ENCODE results near the gene RBBP5.

The RBBP5 gene

GRCh38 chr1:205127646-205128045 is 5.9 kb upstream of the RBBP5 start:
- no peak overlapping the region for H3K9ac ChIP-seq (ENCODE audit: low read length)
- no peaks in the 10 kb centered on the region for H3K36me3 ChIP-seq (ENCODE audit: control insufficient read depth, low read depth, low read length)
- no peaks in the 10 kb centered on the region for H3K27me3 ChIP-seq (ENCODE audit: control insufficient read depth, insufficient read depth, low read length)
- no peak overlapping the region for H3K4me3 ChIP-seq (ENCODE audit: low read length)
- no peak overlapping the region for H3K27ac ChIP-seq (ENCODE audit: low read length)
- no peaks in the 10 kb centered on the region for H3K4me1 ChIP-seq (ENCODE audit: control insufficient read depth, low read depth, low read length)
- no peaks in the 10 kb centered on the region for H3K9me3 ChIP-seq (ENCODE audit: control insufficient read depth, low read depth, low read length)

GRCh38 chr1:205124726-205125125 is 2.9 kb upstream of the RBBP5 start:
- Histone ChIP-seq H3K9me3 (ENCODE audit: control insufficient read depth, low read depth, low read length) (no peaks in the 10 kb centered on the region), H3K27me3 (ENCODE audit: control insufficient read depth, insufficient read depth, low read length) (no peaks in the 10 kb centered on the region), H3K4me1 (ENCODE audit: control insufficient read depth, low read depth, low read length) (no peaks in the 10 kb centered on the region), H3K36me3 (ENCODE audit: control insufficient read depth, low read depth, low read length) (no peaks in the 10 kb centered on the region), H3K27ac (ENCODE audit: low read length) (no peak overlapping the region), H3K9ac (ENCODE audit: low read length) (no peak overlapping the region), H3K4me3 (ENCODE audit: low read length) (no peak overlapping the region)

- Histone ChIP-seq H3K4me3 (ENCODE audit: low read length) (peak overlapping the region; percentile 96), H3K9me3 (ENCODE audit: control insufficient read depth, low read depth, low read length) (no peaks in the 10 kb centered on the region), H3K36me3 (ENCODE audit: control insufficient read depth, low read depth, low read length) (no peaks in the 10 kb centered on the region), H3K9ac (ENCODE audit: low read length) (peak overlapping the region; percentile 89), H3K4me1 (ENCODE audit: control insufficient read depth, low read depth, low read length) (no peaks in the 10 kb centered on the region), H3K27ac (ENCODE audit: low read length) (peak overlapping the region; percentile 100), H3K27me3 (ENCODE audit: control insufficient read depth, insufficient read depth, low read length) (no peaks in the 10 kb centered on the region)
These were observed 708 bp upstream of the RBBP5 start for GRCh38 chr1:205122489-205122882.

GRCh38 chr1:205118752-205119151 is 3.0 kb downstream of the RBBP5 start:
- Histone ChIP-seq H3K27ac (ENCODE audit: low read length) (no peak overlapping the region), H3K36me3 (ENCODE audit: control insufficient read depth, low read depth, low read length) (peaks cover 12% of the 10 kb centered on the region), H3K9ac (ENCODE audit: low read length) (no peak overlapping the region), H3K4me1 (ENCODE audit: control insufficient read depth, low read depth, low read length) (no peaks in the 10 kb centered on the region), H3K27me3 (ENCODE audit: control insufficient read depth, insufficient read depth, low read length) (no peaks in the 10 kb centered on the region), H3K4me3 (ENCODE audit: low read length) (no peak overlapping the region), H3K9me3 (ENCODE audit: control insufficient read depth, low read depth, low read length) (no peaks in the 10 kb centered on the region)

- no peak overlapping the region for H3K27ac ChIP-seq (ENCODE audit: low read length)
- no peak overlapping the region for H3K4me3 ChIP-seq (ENCODE audit: low read length)
- H3K36me3 ChIP-seq (ENCODE audit: control insufficient read depth, low read depth, low read length): peaks cover 31% of the 10 kb centered on the region
- no peaks in the 10 kb centered on the region for H3K4me1 ChIP-seq (ENCODE audit: control insufficient read depth, low read depth, low read length)
- no peaks in the 10 kb centered on the region for H3K27me3 ChIP-seq (ENCODE audit: control insufficient read depth, insufficient read depth, low read length)
- no peaks in the 10 kb centered on the region for H3K9me3 ChIP-seq (ENCODE audit: control insufficient read depth, low read depth, low read length)
- H3K9ac ChIP-seq (ENCODE audit: low read length): no peak overlapping the region
These were observed 10.4 kb downstream of the RBBP5 start for GRCh38 chr1:205111354-205111753.

GRCh38 chr1:205109711-205110110 is 12.1 kb downstream of the RBBP5 start:
- Histone ChIP-seq H3K27me3 (ENCODE audit: control insufficient read depth, insufficient read depth, low read length) (no peaks in the 10 kb centered on the region), H3K9me3 (ENCODE audit: control insufficient read depth, low read depth, low read length) (no peaks in the 10 kb centered on the region), H3K27ac (ENCODE audit: low read length) (no peak overlapping the region), H3K9ac (ENCODE audit: low read length) (no peak overlapping the region), H3K36me3 (ENCODE audit: control insufficient read depth, low read depth, low read length) (peaks cover 33% of the 10 kb centered on the region), H3K4me1 (ENCODE audit: control insufficient read depth, low read depth, low read length) (no peaks in the 10 kb centered on the region), H3K4me3 (ENCODE audit: low read length) (no peak overlapping the region)

- Histone ChIP-seq H3K27me3 (ENCODE audit: control insufficient read depth, insufficient read depth, low read length) (no peaks in the 10 kb centered on the region), H3K36me3 (ENCODE audit: control insufficient read depth, low read depth, low read length) (peaks cover 31% of the 10 kb centered on the region), H3K9ac (ENCODE audit: low read length) (no peak overlapping the region), H3K9me3 (ENCODE audit: control insufficient read depth, low read depth, low read length) (no peaks in the 10 kb centered on the region), H3K4me3 (ENCODE audit: low read length) (no peak overlapping the region), H3K4me1 (ENCODE audit: control insufficient read depth, low read depth, low read length) (no peaks in the 10 kb centered on the region), H3K27ac (ENCODE audit: low read length) (no peak overlapping the region)
These were observed 12.5 kb downstream of the RBBP5 start for GRCh38 chr1:205109269-205109668.

- H3K4me1 ChIP-seq (ENCODE audit: control insufficient read depth, low read depth, low read length): no peaks in the 10 kb centered on the region
- no peak overlapping the region for H3K27ac ChIP-seq (ENCODE audit: low read length)
- no peaks in the 10 kb centered on the region for H3K9me3 ChIP-seq (ENCODE audit: control insufficient read depth, low read depth, low read length)
- H3K9ac ChIP-seq (ENCODE audit: low read length): no peak overlapping the region
- no peaks in the 10 kb centered on the region for H3K27me3 ChIP-seq (ENCODE audit: control insufficient read depth, insufficient read depth, low read length)
- peaks cover 30% of the 10 kb centered on the region for H3K36me3 ChIP-seq (ENCODE audit: control insufficient read depth, low read depth, low read length)
- H3K4me3 ChIP-seq (ENCODE audit: low read length): no peak overlapping the region
These were observed 13.3 kb downstream of the RBBP5 start for GRCh38 chr1:205108464-205108863.

GRCh38 chr1:205107327-205107726 is 14.5 kb downstream of the RBBP5 start:
- Histone ChIP-seq H3K4me1 (ENCODE audit: control insufficient read depth, low read depth, low read length) (no peaks in the 10 kb centered on the region), H3K9me3 (ENCODE audit: control insufficient read depth, low read depth, low read length) (no peaks in the 10 kb centered on the region), H3K36me3 (ENCODE audit: control insufficient read depth, low read depth, low read length) (peaks cover 28% of the 10 kb centered on the region), H3K27me3 (ENCODE audit: control insufficient read depth, insufficient read depth, low read length) (no peaks in the 10 kb centered on the region), H3K4me3 (ENCODE audit: low read length) (no peak overlapping the region), H3K27ac (ENCODE audit: low read length) (no peak overlapping the region), H3K9ac (ENCODE audit: low read length) (no peak overlapping the region)

GRCh38 chr1:205102404-205102803 is 19.4 kb downstream of the RBBP5 start:
- Histone ChIP-seq H3K4me3 (ENCODE audit: low read length) (no peak overlapping the region), H3K27ac (ENCODE audit: low read length) (no peak overlapping the region), H3K27me3 (ENCODE audit: control insufficient read depth, insufficient read depth, low read length) (no peaks in the 10 kb centered on the region), H3K9ac (ENCODE audit: low read length) (no peak overlapping the region), H3K4me1 (ENCODE audit: control insufficient read depth, low read depth, low read length) (no peaks in the 10 kb centered on the region), H3K9me3 (ENCODE audit: control insufficient read depth, low read depth, low read length) (no peaks in the 10 kb centered on the region), H3K36me3 (ENCODE audit: control insufficient read depth, low read depth, low read length) (peaks cover 64% of the 10 kb centered on the region)

- no peaks in the 10 kb centered on the region for H3K9me3 ChIP-seq (ENCODE audit: control insufficient read depth, low read depth, low read length)
- H3K36me3 ChIP-seq (ENCODE audit: control insufficient read depth, low read depth, low read length): peaks cover 85% of the 10 kb centered on the region
- H3K27me3 ChIP-seq (ENCODE audit: control insufficient read depth, insufficient read depth, low read length): no peaks in the 10 kb centered on the region
- H3K4me3 ChIP-seq (ENCODE audit: low read length): no peak overlapping the region
- H3K4me1 ChIP-seq (ENCODE audit: control insufficient read depth, low read depth, low read length): no peaks in the 10 kb centered on the region
- H3K27ac ChIP-seq (ENCODE audit: low read length): no peak overlapping the region
- no peak overlapping the region for H3K9ac ChIP-seq (ENCODE audit: low read length)
These were observed 23.5 kb downstream of the RBBP5 start for GRCh38 chr1:205098242-205098641.

- no peak overlapping the region for H3K4me3 ChIP-seq (ENCODE audit: low read length)
- no peaks in the 10 kb centered on the region for H3K9me3 ChIP-seq (ENCODE audit: control insufficient read depth, low read depth, low read length)
- no peak overlapping the region for H3K9ac ChIP-seq (ENCODE audit: low read length)
- H3K27me3 ChIP-seq (ENCODE audit: control insufficient read depth, insufficient read depth, low read length): no peaks in the 10 kb centered on the region
- peaks cover 77% of the 10 kb centered on the region for H3K36me3 ChIP-seq (ENCODE audit: control insufficient read depth, low read depth, low read length)
- no peaks in the 10 kb centered on the region for H3K4me1 ChIP-seq (ENCODE audit: control insufficient read depth, low read depth, low read length)
- no peak overlapping the region for H3K27ac ChIP-seq (ENCODE audit: low read length)
These were observed 26.4 kb downstream of the RBBP5 start for GRCh38 chr1:205095422-205095821.
